B cell (primary cell): ENCODE results near the gene ODC1.

Experiments
- EZH2 ChIP-seq: IDR thresholded peaks from 2 replicates; pipeline ENCODE4 v1.6.1; 2012; ENCODE audit warnings: borderline replicate concordance, low read depth, mild to moderate bottlenecking, moderate library complexity, low read length; ENCODE audit not compliant: insufficient read depth, poor library complexity, severe bottlenecking
- TF ChIP-seq, protein P1 (sequence below): fragments of 200-600 bp; IDR thresholded peaks from one replicate; pipeline ENCODE4 v1.8.0; 2022; ENCODE audit warnings: antibody characterized with exemption, mild to moderate bottlenecking

- TF ChIP-seq, protein P1, sequence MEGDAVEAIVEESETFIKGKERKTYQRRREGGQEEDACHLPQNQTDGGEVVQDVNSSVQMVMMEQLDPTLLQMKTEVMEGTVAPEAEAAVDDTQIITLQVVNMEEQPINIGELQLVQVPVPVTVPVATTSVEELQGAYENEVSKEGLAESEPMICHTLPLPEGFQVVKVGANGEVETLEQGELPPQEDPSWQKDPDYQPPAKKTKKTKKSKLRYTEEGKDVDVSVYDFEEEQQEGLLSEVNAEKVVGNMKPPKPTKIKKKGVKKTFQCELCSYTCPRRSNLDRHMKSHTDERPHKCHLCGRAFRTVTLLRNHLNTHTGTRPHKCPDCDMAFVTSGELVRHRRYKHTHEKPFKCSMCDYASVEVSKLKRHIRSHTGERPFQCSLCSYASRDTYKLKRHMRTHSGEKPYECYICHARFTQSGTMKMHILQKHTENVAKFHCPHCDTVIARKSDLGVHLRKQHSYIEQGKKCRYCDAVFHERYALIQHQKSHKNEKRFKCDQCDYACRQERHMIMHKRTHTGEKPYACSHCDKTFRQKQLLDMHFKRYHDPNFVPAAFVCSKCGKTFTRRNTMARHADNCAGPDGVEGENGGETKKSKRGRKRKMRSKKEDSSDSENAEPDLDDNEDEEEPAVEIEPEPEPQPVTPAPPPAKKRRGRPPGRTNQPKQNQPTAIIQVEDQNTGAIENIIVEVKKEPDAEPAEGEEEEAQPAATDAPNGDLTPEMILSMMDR, result no peak
- TF ChIP-seq EZH2, result no peak
These were observed 9.4 kb downstream of the ODC1 start for GRCh38 chr2:10438688-10439087.
